ENCODE measurements around the gene TCEA2.

Gene TCEA2

GRCh38 chr20:64038565-64039292, 24.3 kb upstream of the TCEA2 start:
- peak; percentile 85 for DNase-seq (ENCODE audit: extremely low read depth, insufficient read length)
- H3K4me3 ChIP-seq (replicated peaks; ENCODE audit: low read depth, low read length) = peak overlapping the region; percentile 66
- peak; percentile 58 for TF ChIP-seq CTCF (IDR thresholded peaks at IDR 0.05; ENCODE audit: insufficient read depth, low read length, poor library complexity, severe bottlenecking)
- H3K36me3 ChIP-seq (ENCODE audit: control insufficient read depth, insufficient read depth, low read length) = peaks cover 3% of the 10 kb centered on the region
- H3K27me3 ChIP-seq (replicated peaks; ENCODE audit: control insufficient read depth, insufficient read depth, low read length) = no peaks in the 10 kb centered on the region

- DNase-seq (ENCODE audit: extremely low read depth, insufficient read length) = no peak
- no peak for TF ChIP-seq CTCF (IDR thresholded peaks at IDR 0.05; ENCODE audit: insufficient read depth, low read length, poor library complexity, severe bottlenecking)
- H3K4me3 ChIP-seq (replicated peaks; ENCODE audit: low read depth, low read length) = peak overlapping the region; percentile 66
- H3K36me3 ChIP-seq (ENCODE audit: control insufficient read depth, insufficient read depth, low read length) = no peaks in the 10 kb centered on the region; the same call in 1 of the 2 replicates
- no peaks in the 10 kb centered on the region for H3K27me3 ChIP-seq (replicated peaks; ENCODE audit: control insufficient read depth, insufficient read depth, low read length)
Observed at GRCh38 chr20:64039293-64040160, 23.5 kb upstream of the TCEA2 start.

- no peak overlapping the region for H3K4me3 ChIP-seq (replicated peaks; ENCODE audit: low read depth, low read length)
- no peaks in the 10 kb centered on the region for H3K27me3 ChIP-seq (replicated peaks; ENCODE audit: control insufficient read depth, insufficient read depth, low read length)
- TF ChIP-seq CTCF (IDR thresholded peaks at IDR 0.05; ENCODE audit: insufficient read depth, low read length, poor library complexity, severe bottlenecking) = no peak
- no peaks in the 10 kb centered on the region; the same call in 1 of the 2 replicates for H3K36me3 ChIP-seq (ENCODE audit: control insufficient read depth, insufficient read depth, low read length)
- no peak for DNase-seq (ENCODE audit: extremely low read depth, insufficient read length)
Observed at GRCh38 chr20:64040231-64041039, 22.6 kb upstream of the TCEA2 start.

- Histone ChIP-seq H3K4me3 (replicated peaks; ENCODE audit: low read depth, low read length) (no peak overlapping the region), H3K36me3 (ENCODE audit: control insufficient read depth, insufficient read depth, low read length) (no peaks in the 10 kb centered on the region), H3K27me3 (replicated peaks; ENCODE audit: control insufficient read depth, insufficient read depth, low read length) (no peaks in the 10 kb centered on the region; the same call in 1 of the 2 replicates)
- TF ChIP-seq CTCF (IDR thresholded peaks at IDR 0.05; ENCODE audit: insufficient read depth, low read length, poor library complexity, severe bottlenecking) = no peak
- DNase-seq (ENCODE audit: extremely low read depth, insufficient read length) = no peak
Observed at GRCh38 chr20:64041040-64041780, 21.8 kb upstream of the TCEA2 start.

GRCh38 chr20:64041781-64042053, 21.3 kb upstream of the TCEA2 start:
- Histone ChIP-seq H3K27me3 (replicated peaks; ENCODE audit: control insufficient read depth, insufficient read depth, low read length) (no peaks in the 10 kb centered on the region; the same call in 1 of the 2 replicates), H3K36me3 (ENCODE audit: control insufficient read depth, insufficient read depth, low read length) (no peaks in the 10 kb centered on the region), H3K4me3 (replicated peaks; ENCODE audit: low read depth, low read length) (peak overlapping the region; percentile 62)
- no peak for TF ChIP-seq CTCF (IDR thresholded peaks at IDR 0.05; ENCODE audit: insufficient read depth, low read length, poor library complexity, severe bottlenecking)
- no peak for DNase-seq (ENCODE audit: extremely low read depth, insufficient read length)

All from GM06990 (cell line).